GM12801 (cell line): ENCODE measurements around the gene OPA1.

ENCODE experiments used
- CTCF ChIP-seq: IDR thresholded peaks from one replicate; pipeline ENCODE4 v1.5.1; 2011; ENCODE audit warnings: control low read depth; ENCODE audit not compliant: insufficient read length; ENCODE audit errors: extremely low read depth

Gene OPA1

GRCh38 chr3:193711964-193712598, 119.1 kb downstream of the OPA1 start:
- no peak for TF ChIP-seq CTCF

- no peak for TF ChIP-seq CTCF
These were observed 119.9 kb downstream of the OPA1 start for GRCh38 chr3:193712938-193713337.

- no peak for TF ChIP-seq CTCF
These were observed 121.6 kb downstream of the OPA1 start for GRCh38 chr3:193714523-193715137.

- no peak for TF ChIP-seq CTCF
These were observed 123.1 kb downstream of the OPA1 start for GRCh38 chr3:193716150-193716549.

- no peak for TF ChIP-seq CTCF
These were observed 126.7 kb downstream of the OPA1 start for GRCh38 chr3:193719735-193720134.

GRCh38 chr3:193720169-193720568, 127.2 kb downstream of the OPA1 start:
- no peak for TF ChIP-seq CTCF

GRCh38 chr3:193722566-193722965, 129.6 kb downstream of the OPA1 start:
- TF ChIP-seq CTCF = no peak
